Stimulated activated naive B cell treated with anti-CD40 and anti-IgM and Interleukin-4, amounts not matched to agents 10 μg/mL and 1 μg/mL and 100 μg/mL, for 72 hours (primary cell): ENCODE measurements around the gene ATXN1.

Source experiments
- ATAC-seq, 2 donors: fragments of 150-1000 bp; cut with Tn5 transposase; replicated peaks; 2 replicates each; pipeline ENCODE4 v1.10.0; 2021; ENCODE audit warnings: moderate library complexity in 1 of 2
- DNase-seq: peaks from one replicate; pipeline ENCODE4 v3.0.0; 2021
- H3K27ac Mint-ChIP-seq: one replicate; pipeline ENCODE4 v1.8.0; 2022; ENCODE audit warnings: mild to moderate bottlenecking, mixed read lengths
- H3K27me3 Mint-ChIP-seq, 2 donors: one replicate each; pipeline ENCODE4 v1.8.0; 2022; ENCODE audit warnings: mixed read lengths in 2 of 2
- H3K36me3 Mint-ChIP-seq, 2 donors: one replicate each; pipeline ENCODE4 v1.8.0; 2022; ENCODE audit warnings: mixed read lengths in 2 of 2, mild to moderate bottlenecking in 1 of 2
- H3K4me1 Mint-ChIP-seq, 2 donors: one replicate each; pipeline ENCODE4 v1.8.0; 2022; ENCODE audit warnings: mixed read lengths in 2 of 2, mild to moderate bottlenecking in 1 of 2
- H3K4me3 Mint-ChIP-seq, 2 donors: one replicate each; pipeline ENCODE4 v1.8.0; 2022; ENCODE audit warnings: mild to moderate bottlenecking in 2 of 2, mixed read lengths in 2 of 2, moderate library complexity in 1 of 2
- H3K9me3 Mint-ChIP-seq, 2 donors: one replicate each; pipeline ENCODE4 v1.8.0; 2022; ENCODE audit warnings: mixed read lengths in 2 of 2, mild to moderate bottlenecking in 1 of 2

The ATXN1 gene

DNA sequence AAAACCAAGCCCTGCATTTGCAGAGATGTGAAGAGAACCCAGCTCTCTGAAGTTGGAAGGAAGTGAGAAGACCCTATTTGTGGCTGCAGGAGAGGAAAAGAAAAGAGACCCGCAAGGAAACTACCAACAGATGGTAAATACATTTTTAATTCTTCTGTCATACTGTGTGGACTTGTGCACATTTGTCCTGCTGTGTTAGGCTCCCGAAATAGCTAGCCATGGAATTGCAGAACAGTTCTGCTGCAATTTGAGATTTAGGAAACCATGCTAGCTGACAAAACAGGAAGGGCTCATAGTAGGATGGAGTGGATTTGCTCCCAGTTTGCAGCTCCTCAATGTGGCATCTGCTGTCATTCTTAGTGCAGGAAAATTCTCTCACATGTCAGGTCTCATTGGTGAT, 12.1 kb upstream of the ATXN1 start:
- Mint-ChIP-seq H3K4me1 (peaks cover 13 to 34% of the 10 kb centered on the region in 2 donors), H3K36me3 (peaks cover 2 to 6% of the 10 kb centered on the region in 2 donors), H3K27me3 (peaks cover 0 to 8% of the 10 kb centered on the region in 2 donors), H3K9me3 (peaks cover 1 to 4% of the 10 kb centered on the region in 2 donors), H3K4me3 (no peak overlapping the region), H3K27ac (no peak overlapping the region)
- no peak for DNase-seq
- ATAC-seq: no peak

DNA sequence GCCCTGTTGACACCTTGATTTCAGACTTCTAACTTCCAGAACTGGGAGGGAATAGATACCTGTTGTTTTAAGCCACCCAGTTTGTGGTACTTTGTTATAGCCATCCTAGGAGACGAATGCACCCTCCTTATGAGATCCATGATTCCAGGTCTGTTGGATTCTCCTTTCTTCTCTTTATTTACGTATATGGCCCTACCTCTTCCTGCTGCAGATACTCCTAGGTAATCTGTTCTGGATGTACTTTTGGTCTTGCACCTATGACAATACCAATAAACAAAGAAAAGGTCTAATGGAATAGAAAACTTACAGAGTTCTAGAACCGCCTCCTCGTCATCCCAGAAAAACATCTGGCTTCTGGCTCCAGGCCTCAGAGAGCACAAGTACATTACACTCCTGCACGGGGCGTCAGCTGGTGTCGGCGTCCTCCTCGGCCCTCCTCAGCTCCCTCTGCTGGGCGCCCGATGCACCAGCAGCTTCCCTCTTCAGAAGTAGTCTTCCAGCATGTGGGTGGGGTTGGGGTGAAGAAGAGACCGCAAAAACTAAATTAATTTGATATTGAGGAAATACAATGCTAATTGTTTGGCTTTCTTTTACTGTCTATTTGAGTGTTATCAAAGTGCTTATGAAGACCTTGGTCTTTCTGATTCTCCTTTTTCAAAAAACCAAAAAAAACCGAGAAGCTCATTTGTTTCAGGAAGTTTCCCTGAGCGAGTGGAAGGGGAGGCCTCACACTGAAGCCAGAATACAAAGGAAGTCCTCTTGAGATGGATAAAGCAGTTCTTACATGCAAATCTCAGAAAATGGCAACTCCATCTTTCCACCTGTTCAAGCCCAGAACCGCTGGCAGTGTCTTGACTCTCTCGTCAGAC, 9.7 kb upstream of the ATXN1 start:
- H3K4me1 Mint-ChIP-seq: peaks cover 17 to 39% of the 10 kb centered on the region in 2 donors

GRCh38 chr6:16769986-16770376, 8.7 kb upstream of the ATXN1 start:
- Mint-ChIP-seq H3K4me3 (no peak overlapping the region), H3K4me1 (peaks cover 17 to 40% of the 10 kb centered on the region in 2 donors), H3K36me3 (peaks cover 10 to 13% of the 10 kb centered on the region in 2 donors), H3K27me3 (peaks cover 0 to 4% of the 10 kb centered on the region in 2 donors), H3K9me3 (no peaks in the 10 kb centered on the region), H3K27ac (no peak overlapping the region)
- DNase-seq (no peak), ATAC-seq (no peak)

More for the DNA sequence above, 9.7 kb upstream of the ATXN1 start:
- no peak overlapping the region for H3K27ac Mint-ChIP-seq
- DNase-seq (peak; percentile 66), ATAC-seq (peak; percentile 85 to 87)
- H3K9me3 Mint-ChIP-seq: no peaks in the 10 kb centered on the region
- H3K4me3 Mint-ChIP-seq: peak overlapping the region in 1 of 2 donors; percentile 55
- H3K27me3 Mint-ChIP-seq: peaks cover 0 to 4% of the 10 kb centered on the region in 2 donors
- H3K36me3 Mint-ChIP-seq: peaks cover 9 to 10% of the 10 kb centered on the region in 2 donors

DNA sequence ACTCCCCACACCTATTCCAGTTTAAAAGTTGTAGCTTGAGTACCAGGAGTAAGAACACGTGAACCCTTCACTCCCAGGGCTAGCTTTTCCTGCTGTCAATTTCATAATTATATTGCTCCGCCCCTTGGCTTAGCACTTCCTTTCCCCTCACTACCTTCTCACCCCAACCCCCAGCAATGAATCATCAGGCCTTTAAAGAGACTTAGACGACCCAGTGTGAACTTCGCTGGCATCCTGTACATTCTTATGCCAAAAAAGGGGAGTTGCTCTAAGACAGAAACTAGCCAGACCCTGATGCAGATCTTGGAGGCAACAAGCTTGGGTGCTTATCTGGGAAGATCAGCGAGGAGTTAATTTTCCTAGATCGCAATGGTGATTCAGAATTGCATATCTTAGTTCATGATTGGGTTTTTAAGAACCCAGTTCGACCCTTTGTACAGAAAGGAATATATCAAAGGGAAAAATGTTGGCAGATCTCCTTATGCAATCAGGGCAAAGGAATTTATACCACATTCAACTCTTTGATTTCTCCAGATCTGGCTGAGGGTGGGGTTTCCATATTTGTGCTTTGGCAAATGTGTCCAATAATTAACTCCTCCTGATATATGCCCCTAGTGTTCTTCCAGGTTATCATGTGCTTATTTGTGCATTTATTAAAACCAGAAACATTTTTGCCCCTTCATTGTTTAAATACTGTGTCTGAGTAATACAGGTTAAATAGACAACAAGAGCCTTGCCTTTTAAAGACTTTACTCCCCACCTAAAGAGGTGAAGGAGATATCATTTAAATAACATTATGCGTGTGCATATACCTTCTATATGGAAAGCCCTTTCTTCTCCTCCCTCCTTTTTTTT, 8.1 kb upstream of the ATXN1 start:
- Mint-ChIP-seq H3K27me3 (peaks cover 0 to 4% of the 10 kb centered on the region in 2 donors), H3K9me3 (no peaks in the 10 kb centered on the region), H3K27ac (no peak overlapping the region), H3K36me3 (peaks cover 10 to 13% of the 10 kb centered on the region in 2 donors), H3K4me1 (peaks cover 17 to 45% of the 10 kb centered on the region in 2 donors), H3K4me3 (no peak overlapping the region)
- ATAC-seq: peak; percentile 79 to 82
- DNase-seq: peak; percentile 12

GRCh38 chr6:16768477-16768830, 7.2 kb upstream of the ATXN1 start:
- ATAC-seq: no peak
- Mint-ChIP-seq H3K4me3 (no peak overlapping the region), H3K4me1 (peaks cover 17 to 44% of the 10 kb centered on the region in 2 donors)

GRCh38 chr6:16767765-16768476, 6.7 kb upstream of the ATXN1 start:
- DNase-seq (no peak), ATAC-seq (no peak)
- H3K36me3 Mint-ChIP-seq: peaks cover 10 to 13% of the 10 kb centered on the region in 2 donors
- peaks cover 17 to 43% of the 10 kb centered on the region in 2 donors for H3K4me1 Mint-ChIP-seq
- no peak overlapping the region for H3K4me3 Mint-ChIP-seq
- peaks cover 0 to 4% of the 10 kb centered on the region in 2 donors for H3K27me3 Mint-ChIP-seq
- H3K27ac Mint-ChIP-seq: no peak overlapping the region
- no peaks in the 10 kb centered on the region for H3K9me3 Mint-ChIP-seq

More at GRCh38 chr6:16768477-16768830, 7.2 kb upstream of the ATXN1 start:
- no peak overlapping the region for H3K27ac Mint-ChIP-seq
- no peak for DNase-seq
- H3K27me3 Mint-ChIP-seq: peaks cover 0 to 4% of the 10 kb centered on the region in 2 donors
- H3K9me3 Mint-ChIP-seq: no peaks in the 10 kb centered on the region
- peaks cover 10 to 13% of the 10 kb centered on the region in 2 donors for H3K36me3 Mint-ChIP-seq

DNA sequence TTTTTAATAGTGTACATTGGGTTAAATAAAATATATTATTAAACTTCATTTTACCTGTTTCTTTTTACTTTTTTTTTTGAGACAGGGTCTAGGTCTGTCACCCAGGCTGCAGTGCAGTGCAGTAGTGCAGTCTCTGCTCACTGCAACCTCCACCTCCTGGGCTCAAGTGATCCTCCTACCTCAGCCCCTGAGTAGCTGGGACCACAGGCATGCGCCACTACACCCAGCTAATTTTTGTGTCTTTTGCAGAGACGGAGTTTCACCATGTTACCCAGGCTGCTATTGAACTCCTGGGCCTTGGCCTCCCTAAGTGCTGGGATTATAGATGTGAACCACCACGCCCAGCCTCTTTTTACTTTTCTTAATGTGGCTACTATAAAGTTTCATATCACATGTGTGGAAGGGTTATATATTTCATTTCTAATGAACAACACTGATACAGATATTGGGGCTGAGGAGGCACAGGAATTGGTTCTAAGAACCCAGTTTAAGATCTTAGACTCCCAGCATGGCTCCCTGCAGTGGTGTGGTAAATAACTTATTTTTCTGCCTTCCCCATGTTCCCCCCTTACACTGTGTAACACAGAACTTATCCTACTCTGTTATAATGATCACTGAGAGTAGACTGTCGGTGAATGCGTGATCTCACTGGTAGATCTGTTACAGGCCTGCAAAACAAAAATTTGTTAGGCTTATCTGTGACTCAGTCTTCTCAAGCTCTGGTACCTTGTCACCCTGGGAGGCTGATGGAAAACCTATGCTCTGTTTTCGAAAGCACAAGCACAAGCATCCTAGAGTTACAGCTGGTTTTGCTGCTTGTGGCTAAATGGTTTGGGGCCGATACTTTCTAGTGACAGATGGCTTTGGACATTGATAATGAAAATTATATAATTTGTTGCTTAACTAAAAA, 5.8 kb upstream of the ATXN1 start:
- DNase-seq (no peak), ATAC-seq (no peak)
- Mint-ChIP-seq H3K4me3 (no peak overlapping the region), H3K36me3 (peaks cover 10 to 12% of the 10 kb centered on the region in 2 donors), H3K4me1 (peaks cover 17 to 47% of the 10 kb centered on the region in 2 donors), H3K9me3 (no peaks in the 10 kb centered on the region), H3K27me3 (peaks cover 0 to 4% of the 10 kb centered on the region in 2 donors), H3K27ac (no peak overlapping the region)

- Mint-ChIP-seq H3K4me3 (no peak overlapping the region), H3K27me3 (peaks cover 0 to 4% of the 10 kb centered on the region in 2 donors)
- DNase-seq: no peak
These were observed 4.8 kb upstream of the ATXN1 start for GRCh38 chr6:16766043-16766536.

DNA sequence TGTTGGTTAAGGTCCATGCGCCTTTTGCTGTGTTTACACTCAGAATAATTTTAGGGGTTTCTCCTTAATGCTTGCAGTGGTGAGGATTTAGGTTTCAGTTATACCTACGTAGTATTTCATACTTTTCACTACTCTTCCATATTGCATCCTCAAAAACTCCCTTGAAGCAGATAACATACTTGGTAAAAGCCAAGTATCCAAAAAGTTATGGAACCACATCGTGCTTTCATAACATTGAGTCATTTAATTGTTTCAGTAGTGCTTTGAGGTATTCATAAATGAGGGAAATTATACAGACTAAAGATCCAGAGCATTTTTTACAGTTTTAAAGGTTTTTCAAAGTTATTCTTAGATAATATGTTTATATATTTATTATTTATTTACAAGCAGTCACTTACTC, 4.0 kb upstream of the ATXN1 start:
- H3K27me3 Mint-ChIP-seq: peaks cover 0 to 3% of the 10 kb centered on the region in 2 donors
- H3K36me3 Mint-ChIP-seq: peaks cover 12 to 14% of the 10 kb centered on the region in 2 donors
- DNase-seq (no peak), ATAC-seq (no peak)
- H3K27ac Mint-ChIP-seq: no peak overlapping the region
- H3K4me3 Mint-ChIP-seq: no peak overlapping the region
- no peaks in the 10 kb centered on the region for H3K9me3 Mint-ChIP-seq
- peaks cover 9 to 36% of the 10 kb centered on the region in 2 donors for H3K4me1 Mint-ChIP-seq

More at GRCh38 chr6:16766043-16766536, 4.8 kb upstream of the ATXN1 start:
- no peak overlapping the region for H3K27ac Mint-ChIP-seq
- H3K36me3 Mint-ChIP-seq: peaks cover 10 to 11% of the 10 kb centered on the region in 2 donors
- ATAC-seq: no peak
- peaks cover 12 to 41% of the 10 kb centered on the region in 2 donors for H3K4me1 Mint-ChIP-seq
- H3K9me3 Mint-ChIP-seq: no peaks in the 10 kb centered on the region

DNA sequence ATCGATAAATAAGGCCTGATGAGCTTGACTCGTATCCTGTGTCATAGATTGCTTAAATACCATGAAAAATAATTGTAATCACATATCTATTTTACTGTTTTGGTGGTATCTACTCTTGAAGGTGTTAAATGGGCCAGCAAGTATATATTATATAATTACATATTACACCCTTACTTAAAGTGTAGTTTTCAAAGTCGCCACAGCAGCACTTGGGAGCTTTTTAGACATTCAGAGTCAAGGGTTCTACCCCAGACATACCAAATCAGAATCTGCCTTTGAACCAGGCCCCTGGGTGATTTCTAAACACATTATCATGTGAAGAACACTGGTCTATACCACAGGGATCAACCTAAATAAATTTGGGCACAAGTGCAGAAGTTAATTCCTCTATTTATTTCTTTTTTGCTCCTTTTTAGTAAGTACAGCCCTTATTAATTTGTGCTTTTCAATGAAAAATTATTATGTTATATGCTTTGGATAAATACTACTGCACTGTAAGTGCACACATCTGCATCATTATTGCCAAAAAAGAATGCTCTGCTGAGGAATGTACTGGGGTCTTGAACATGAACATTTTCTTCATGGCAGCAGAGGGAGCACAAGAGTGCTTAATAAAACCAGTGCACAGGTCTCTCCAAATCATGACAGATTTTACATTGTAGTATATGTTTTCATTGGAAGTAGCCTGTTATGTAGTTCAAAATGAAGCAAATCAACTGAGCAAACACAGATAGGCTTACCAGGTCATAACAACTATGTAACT, 3.1 kb upstream of the ATXN1 start:
- Mint-ChIP-seq H3K27ac (no peak overlapping the region), H3K27me3 (no peaks in the 10 kb centered on the region), H3K4me3 (no peak overlapping the region), H3K9me3 (no peaks in the 10 kb centered on the region), H3K4me1 (peaks cover 14 to 35% of the 10 kb centered on the region in 2 donors), H3K36me3 (peaks cover 15 to 22% of the 10 kb centered on the region in 2 donors)
- DNase-seq (no peak), ATAC-seq (no peak)

DNA sequence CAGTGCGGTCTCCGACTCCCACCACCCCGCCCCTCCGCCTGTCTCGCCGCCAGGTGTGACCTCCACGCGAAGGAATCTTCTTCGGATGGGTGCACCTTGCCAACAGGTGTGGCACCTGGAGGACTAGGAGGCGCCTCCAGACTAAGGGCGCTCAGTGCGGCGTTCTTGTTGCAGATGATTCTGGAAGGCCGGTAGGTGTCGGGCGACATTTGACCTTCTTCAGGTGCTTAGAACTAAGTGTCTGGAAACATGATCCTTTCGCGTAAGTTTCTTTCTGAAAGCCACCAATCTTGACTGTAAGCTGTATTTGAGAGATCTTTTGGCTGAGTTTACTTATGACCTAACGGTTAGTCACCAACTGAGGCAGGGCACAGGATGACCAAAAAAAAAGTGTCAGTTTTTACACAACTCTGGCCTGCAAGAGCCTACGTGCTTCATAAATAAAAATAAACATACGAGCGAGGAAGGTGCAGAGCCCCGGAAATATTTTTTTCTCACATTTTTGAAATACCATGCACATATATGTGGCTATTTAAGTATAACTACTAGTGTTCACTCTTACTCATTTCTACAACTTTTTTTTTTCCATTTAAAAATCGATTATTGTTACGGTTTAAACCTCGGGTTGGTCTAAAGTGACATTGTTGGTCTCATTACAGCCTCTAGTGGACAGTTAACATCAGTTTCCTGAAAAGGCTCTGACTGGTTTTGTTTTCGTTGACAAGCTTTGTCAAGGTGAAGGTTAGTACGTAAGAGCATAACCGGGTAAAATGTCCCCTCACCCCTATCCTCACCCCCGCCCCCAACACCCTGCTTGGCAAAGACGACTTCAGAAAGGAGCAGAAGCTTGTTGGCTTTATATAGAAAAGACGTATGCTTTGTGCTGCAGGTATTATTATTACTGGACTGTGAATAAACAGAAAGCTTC, 1.6 kb upstream of the ATXN1 start:
- DNase-seq (peak; percentile 11), ATAC-seq (peak; percentile 22 to 26)
- Mint-ChIP-seq H3K36me3 (peaks cover 20 to 32% of the 10 kb centered on the region in 2 donors), H3K27ac (peak overlapping the region; percentile 99), H3K9me3 (no peaks in the 10 kb centered on the region), H3K4me1 (peaks cover 16 to 41% of the 10 kb centered on the region in 2 donors), H3K27me3 (no peaks in the 10 kb centered on the region), H3K4me3 (peak overlapping the region; percentile 98 to 99)

GRCh38 chr6:16762268-16762549, 949 bp upstream of the ATXN1 start:
- Mint-ChIP-seq H3K27me3 (no peaks in the 10 kb centered on the region), H3K4me1 (peaks cover 17 to 47% of the 10 kb centered on the region in 2 donors), H3K36me3 (peaks cover 22 to 34% of the 10 kb centered on the region in 2 donors), H3K4me3 (peak overlapping the region; percentile 98 to 99), H3K27ac (peak overlapping the region; percentile 99), H3K9me3 (no peaks in the 10 kb centered on the region)
- peak; percentile 58 to 64 for ATAC-seq
- DNase-seq: no peak
